AG20443 (cell line): ENCODE measurements around the gene PSORS1C1.

Experiments used
- DNase-seq: peaks from one replicate; pipeline ENCODE4 v3.0.0; 2012; ENCODE audit warnings: low spot score, mixed read lengths

Gene PSORS1C1

DNA sequence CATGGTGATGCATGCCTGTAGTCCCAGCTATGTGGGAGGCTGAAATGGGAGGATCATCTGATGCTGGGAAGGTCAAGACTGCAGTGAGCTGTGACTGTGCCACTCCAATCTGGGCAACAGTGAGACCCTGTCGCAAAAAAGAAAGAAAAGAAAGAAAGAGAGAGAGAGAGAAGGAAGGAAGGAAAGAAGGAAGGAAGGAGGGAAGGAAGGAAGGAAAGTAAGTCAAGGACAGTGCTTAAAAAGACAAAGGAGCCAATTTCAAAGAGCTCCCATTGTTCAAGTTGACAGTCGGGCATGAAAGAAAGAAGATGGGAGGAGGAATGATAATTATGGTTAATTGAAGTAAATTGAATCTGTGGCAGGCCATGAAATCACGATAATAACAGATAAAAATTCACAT lies 18.4 kb upstream of the PSORS1C1 start:
- DNase-seq: no peak

DNA sequence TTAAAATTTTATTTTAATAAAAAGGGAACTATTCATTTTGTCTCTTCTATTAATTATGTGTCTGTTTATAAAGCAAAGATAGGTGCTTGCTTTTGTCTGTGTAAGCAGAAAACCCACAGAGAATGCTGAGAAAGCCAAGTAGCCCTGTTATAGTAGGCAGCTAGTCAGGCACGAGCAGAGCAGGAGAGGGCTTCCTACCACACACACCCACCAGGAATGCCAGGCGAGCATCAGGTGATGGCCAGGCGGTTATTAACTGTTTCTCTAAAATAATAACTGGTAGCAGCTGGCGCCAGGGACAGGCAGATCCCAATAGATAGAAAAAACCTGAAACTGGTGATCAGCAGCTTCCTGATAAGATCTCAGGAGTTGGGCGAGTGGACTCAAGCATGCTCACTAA lies 17.9 kb upstream of the PSORS1C1 start:
- DNase-seq: no peak

DNA sequence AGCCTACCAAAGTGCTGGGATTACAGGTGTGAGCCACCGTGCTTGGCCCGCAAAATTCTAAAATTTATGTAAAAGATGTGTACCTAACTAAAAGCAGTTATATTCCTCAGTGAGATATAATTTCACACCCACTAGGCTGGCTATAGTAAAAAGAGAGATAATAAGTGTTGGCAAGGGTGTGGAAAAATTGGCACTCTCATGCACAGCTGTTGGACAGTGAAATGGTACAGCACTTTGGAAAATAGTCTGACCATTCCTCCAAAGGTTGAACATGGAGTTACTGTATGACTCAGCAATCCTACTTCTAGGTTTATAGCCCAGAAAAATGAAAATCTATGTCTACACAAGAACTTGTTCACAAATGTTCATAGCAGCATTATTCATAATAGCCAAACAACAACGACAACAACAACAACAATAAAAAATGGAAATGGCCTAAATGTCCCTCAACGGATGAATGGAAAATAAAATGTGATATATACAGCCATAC lies 16.1 kb upstream of the PSORS1C1 start:
- no peak for DNase-seq

DNA sequence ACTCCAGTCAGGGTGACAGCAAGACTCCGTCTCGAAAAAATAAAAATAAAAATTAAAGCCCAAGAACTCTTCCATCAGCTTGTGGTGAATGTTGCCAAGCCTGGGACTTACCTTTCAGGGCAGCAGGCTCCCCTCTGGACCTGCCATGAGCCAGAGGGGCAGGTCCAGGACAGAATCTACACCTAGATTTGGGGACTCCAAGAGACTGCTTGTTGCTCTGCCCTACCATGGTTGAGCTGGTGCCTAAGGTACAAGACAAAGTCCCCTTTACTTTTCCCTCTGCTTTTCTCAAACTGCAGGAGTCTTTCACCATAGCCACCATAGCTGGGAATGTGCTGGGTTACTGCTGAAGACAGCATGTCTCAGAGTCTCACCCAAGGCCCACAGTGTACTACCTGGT lies 11.5 kb upstream of the PSORS1C1 start:
- DNase-seq: no peak

DNA sequence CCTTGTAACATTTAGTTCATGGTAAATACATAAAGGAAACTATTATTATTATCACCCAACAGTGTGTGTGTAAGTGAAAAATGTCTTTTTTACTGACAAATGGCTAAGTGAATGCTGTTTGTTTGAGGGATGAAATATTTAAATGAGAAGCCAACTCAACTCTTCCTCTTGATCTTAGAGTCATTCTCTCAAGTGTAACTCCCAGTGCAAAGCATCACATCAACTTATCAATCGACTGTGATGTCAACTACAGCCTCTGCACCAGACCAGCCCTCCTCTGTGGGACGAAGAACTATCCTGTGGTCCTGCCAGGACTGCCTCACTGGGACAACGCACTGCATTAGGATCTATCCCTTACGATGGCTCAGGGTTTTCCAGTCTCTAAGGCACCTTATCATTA lies 7.5 kb upstream of the PSORS1C1 start:
- DNase-seq: no peak

DNA sequence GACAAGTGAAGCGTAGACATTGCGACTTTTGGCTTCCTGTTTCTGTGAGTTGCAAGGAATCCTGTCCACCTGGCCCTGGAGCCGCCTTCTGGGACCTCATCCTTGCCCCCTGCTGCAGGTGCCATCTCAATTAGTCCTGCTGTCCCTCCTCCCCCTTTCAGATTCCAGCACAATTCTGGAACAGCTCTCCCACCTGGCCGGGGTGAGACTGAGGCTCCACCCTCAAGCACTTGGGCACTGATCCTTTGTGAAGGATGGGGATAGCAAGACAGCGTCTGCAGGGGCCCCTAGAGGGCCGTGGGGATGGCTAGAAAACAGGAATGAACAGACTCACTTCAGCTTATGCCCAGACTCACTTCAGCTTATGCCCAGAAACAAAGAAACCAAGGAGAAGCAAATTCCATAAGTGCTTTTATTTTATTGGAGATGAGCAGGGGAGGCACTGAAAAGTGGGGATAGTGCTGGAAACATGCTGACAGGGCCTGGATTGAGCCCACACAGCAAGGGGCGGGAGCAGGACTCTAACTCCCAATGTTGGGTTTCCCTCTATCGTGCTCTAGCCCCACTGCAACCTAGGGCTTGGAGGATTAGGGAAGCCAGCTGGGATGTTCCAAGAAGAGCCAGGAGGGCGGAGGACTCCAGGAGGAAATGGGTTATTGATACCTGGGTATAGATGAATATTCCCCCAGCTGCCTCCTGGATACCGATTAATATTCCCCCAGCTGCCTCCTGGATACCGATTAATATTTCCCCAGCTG lies 3.6 kb upstream of the PSORS1C1 start:
- no peak for DNase-seq

DNA sequence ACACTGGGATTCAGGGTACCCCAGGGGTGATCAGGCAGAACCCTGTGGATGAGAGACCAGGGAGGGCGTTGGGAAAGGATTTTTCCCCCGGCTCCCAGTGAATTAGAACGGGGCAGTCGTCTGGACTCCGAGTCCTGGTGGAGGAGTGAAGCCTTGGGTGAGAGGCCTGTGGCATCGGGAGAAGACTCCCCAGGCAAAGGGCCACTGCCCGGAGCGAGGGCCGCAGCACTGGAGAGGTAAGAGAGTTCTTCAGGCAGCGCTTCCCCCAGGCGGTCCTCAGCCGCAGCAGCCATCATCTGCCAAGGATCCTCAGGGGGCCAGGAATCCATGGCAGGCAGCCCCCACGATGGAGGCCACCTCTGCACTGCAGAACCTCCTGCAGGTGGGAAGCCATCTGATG lies 2.9 kb upstream of the PSORS1C1 start:
- DNase-seq: no peak

DNA sequence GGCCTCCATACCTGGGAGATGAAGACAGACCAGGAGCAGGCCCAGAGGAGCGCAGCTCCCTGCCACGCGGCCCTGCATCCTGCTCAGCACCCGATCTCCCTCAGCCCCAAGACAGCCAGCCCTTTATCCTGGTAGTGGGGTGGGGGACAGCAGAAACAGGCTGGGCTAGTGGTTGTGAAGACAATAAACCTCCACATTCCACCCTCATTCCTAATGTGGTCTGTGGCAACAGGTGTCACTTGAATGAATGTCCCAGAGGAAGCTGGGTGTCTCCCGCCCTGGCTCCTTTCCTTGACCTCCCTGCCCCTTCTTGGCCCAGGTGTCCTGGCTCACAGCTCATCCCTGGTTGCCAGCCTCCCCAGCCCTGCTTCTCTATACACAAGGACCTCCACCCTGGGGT lies 2.1 kb upstream of the PSORS1C1 start, which contains the start of gene C6orf15:
TSS of gene C6orf15 (minus strand) at position 98 of the 400 bp plus-strand sequence. CDS start at position 78, 20 bp downstream.
- DNase-seq: no peak

DNA sequence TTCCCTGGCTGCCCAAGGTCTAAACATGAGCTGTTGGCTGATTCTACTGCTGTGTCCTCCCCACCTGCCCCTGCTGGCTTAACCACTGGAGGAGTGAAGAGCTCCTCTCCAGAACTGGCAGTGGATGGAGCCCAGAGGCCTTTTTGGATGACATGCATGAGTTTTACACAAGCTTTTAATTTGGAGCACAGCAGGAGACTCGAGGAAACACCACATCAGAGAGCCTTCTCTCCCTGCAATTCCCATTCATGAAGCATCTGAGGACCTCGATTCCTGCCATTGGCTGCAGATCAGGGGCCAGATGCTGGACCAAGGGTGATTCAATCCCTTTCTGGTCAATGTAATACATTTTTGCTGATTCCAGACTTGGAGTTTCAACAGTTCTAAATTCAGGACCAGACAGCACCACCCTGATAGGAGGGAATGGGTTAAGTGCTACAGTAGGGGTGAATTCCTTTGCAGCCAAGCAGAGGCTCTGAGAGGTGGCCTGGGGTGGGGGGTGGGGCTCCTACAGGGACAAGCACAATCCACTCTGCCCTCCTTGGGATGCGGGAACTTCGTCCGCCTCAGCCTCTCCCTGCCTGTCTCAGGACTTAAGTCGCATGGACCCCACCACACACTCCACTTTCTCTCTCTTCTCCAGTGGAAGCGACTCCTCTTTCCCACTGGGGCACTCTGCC lies 599 bp upstream of the PSORS1C1 start:
- DNase-seq: peak; percentile 73

DNA sequence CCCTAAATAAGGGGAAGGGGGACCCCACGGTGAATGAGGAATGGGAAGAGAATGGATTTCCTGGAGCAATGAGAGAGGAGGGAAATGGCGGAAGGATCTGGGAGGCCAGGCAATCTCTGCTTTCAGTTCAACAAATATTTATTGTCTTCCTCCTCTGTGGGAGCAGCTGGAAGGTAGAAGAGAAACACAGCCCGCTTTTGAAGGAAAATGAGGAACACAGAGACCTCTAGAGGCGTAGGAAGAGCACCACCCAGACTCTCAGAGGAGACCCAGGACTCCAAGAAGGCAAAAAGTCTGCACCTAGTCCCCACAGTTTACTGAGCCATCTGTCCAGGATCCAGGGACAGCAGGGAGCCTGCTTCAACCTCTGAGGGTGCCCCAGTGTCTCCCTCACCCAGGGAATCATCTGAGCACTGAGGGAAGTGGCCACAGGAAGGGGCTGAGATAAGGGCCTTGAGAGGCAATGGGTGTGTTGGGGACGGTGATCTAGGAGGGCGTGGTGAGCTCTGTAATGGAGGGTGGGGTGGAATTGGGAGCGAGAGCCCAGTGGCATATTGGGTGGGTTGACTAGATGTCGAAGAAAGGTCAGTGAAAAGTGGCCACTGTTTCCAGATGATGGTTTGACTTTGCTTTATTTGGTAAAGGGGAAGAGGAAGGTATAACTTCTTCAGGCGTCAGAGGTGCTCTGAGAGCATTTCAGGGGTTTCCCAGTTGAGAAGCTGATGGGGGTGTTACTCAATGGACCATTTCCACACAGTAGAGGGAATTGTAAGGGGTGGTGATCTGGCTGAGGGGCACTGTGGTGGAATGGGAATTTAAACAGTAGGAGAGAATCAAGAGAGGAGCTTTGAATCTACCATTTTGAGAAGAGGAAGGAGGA lies 610 bp downstream of the PSORS1C1 start:
- DNase-seq: peak; percentile 49

DNA sequence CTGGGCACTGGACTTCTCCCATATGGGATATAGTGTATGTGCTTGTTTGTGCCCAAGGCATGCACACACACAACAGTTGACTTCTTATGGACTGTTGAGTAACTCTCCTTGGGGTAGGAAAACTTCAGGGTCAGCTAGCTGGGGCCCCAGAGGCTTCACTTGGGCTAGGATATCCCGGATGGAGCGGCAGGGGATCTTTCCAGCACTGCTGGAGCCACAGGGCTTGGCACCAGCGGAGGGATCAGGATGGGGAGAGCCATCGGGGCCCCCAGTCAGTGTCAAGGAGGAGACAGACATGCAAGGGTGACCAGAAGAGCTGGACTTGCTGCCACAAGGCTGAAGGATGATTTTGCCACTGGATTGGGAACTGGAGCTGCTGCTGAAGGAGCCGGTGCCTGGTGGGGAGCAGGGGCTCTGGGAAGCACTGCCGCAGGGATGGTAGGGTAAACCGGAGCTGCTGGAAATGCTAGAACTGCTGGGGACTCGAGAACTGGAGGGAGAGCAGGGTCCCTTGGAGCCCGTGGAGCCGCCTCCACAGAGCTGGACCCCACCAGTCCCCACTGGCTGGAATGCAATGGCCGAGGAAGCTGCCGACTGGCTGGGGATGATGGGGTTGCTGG lies 1.5 kb downstream of the PSORS1C1 start:
- DNase-seq: no peak

DNA sequence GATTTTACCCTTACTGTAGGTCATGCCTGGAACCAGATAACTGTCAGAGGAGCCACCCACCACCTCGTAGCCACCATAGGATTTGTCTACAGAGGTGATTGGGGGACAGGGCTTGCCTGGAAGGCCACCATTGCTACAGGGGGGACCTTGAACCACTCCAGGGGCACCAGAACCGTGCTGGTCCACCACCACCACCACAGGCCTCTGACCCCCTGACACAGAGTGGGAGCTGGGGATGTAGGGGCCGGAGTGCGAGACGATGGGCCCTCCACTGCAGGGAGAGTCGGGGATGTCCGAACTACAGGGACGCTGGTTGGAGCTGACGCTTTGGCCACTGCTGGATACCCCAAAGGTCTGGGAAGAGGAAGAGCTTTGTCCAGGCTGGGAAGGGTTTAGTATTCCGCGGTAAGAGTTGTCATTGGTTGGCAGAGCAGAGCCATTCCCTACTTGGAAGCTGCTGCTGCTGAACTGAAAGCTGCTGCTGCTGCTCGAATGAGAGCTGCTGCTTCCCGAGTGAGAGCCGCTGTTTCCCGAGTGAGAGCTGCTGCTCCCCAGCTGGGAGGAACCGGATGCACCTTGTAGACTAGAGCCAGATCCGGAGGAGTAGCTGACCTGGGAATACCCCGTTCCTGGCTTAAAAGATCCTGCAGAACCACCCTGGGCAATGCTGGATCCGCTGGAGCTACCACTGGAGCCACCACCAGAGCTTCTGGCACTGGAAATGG lies 2.2 kb downstream of the PSORS1C1 start:
- DNase-seq: peak; percentile 64

DNA sequence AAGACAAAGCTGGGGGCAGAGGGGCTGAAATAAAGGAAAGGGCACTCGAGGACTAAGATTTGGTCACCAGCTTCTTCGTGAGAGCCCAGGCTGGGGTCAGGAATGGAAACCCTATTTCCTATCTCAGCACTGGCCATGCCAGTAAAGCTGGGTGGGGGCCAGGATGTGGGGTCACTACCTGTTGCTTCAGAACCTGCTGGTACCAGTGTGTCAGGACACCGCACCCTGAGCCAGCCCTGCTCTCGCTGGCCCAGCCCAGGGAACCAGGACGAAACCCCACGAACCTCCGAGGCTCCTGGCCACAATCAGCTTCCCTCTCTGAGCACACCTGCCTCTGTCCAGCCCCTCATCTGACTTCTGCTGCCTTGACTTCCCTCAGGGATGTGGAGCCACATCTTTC lies 3.6 kb downstream of the PSORS1C1 start:
- DNase-seq: no peak

DNA sequence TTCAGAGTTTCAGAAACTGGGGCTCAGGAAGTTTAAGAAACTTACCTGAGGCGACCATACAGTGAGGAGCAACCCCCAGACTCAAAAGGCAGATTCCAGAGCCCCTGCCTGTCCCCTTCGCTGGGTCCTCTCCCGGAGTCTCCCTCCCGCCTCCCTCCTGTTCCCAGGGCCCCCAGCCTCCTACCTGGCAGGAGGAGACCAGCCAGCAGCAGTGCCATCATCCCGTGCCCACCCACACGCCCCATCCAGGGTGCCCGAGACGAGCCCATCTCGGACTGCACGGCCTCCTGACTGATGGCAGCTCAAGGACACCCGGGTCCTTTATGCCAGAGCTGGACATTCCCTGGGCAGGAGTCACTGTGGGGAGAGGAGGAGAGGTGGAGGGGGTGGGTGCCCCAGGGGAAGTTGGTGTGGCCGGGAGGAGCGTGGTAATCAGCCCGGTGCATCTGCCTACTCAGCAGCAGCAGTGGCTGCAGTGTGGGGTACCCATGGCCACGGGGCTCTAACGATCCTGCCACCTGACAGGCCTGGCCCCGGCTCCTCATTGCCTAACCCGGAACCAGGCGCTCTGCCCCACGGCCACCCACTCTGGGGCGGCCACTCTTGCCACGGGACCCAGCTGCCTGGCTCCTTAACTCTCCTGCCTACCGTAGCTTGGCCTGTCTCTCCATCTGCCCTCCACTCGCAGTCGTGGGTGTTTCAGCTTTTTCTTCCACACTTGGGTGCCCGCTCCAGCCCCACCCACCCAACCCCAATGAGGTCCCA lies 5.7 kb downstream of the PSORS1C1 start, which contains the start of gene CDSN:
TSS of gene CDSN (minus strand) at position 296 of the 765 bp plus-strand sequence. CDS start at position 269, 27 bp downstream.
- DNase-seq: no peak

DNA sequence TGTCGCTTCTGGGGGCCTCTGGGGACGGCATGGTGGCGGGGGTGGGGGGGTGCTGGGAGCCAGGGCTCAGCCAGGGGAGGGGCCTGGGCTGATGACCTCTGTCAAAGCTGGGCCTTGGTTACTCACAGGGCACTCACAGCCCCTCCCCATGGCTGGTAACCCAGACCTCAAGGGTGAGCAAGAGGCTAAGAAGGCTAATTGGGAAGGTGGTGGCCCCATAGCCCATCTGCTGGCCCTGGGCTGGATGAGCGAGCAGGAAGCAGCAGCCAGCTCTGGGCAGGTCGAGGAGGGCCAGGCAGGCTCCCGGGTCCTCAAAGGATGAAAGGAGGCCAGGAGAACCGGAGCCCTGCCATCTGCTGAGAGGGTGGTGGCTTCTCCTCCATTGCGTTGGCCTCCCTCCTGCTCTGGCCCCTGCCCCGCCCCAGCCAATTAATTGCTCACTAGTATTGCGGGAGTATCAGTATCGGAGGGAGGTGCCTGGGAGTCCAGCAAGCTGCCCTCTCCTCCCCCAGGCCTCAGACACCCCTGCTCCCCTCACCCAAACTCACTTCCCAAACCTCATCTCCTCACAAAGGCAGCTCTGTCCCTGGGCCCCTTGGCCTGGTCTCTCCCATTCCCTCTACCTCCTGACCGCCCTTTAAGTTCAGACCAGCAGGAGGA lies 6.7 kb downstream of the PSORS1C1 start:
- no peak for DNase-seq

DNA sequence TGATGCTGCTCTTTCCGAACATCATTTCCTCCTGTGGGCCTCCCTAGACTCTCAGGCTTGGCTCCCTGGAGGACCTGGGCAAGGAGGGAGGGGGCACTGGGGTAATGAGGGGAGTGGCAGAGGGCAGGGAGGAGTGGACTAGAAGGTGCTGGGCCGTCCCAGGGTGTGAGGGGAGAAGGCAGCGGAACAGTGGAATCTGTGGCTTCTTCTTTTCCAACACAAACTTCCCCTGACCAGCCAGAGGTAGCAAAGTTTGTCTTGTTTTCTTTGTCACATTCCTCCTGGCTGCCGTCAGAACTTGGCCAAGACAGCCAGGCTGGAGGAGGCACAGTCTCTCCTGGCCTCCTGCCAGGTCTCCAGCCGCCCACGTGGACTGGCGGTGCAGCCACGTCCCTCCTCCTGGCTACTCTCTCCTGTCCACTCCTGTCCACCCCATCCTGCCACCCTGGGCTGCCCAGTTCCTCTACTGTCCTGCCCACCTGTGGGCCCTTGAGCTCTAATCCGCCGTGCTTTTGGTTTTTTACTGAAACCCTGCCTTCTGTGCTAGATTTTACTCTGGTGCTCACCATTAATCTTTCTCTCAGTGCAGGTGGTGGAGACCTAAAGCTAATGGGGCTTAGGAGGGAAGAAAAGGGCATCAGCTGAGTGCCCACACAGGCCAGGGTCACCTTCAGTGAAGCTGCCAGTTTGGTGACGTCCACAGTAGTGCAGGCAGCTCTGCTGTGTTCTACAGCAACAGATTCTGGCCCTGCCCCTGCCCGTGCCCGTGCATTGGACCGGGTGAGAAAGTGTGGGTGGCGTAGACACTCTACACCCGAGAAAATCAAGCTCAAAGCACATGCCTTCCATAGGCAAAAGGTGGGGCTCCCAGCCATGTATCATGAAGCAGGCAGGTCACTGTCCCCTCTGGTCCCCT lies 8.4 kb downstream of the PSORS1C1 start:
- DNase-seq: peak; percentile 86

DNA sequence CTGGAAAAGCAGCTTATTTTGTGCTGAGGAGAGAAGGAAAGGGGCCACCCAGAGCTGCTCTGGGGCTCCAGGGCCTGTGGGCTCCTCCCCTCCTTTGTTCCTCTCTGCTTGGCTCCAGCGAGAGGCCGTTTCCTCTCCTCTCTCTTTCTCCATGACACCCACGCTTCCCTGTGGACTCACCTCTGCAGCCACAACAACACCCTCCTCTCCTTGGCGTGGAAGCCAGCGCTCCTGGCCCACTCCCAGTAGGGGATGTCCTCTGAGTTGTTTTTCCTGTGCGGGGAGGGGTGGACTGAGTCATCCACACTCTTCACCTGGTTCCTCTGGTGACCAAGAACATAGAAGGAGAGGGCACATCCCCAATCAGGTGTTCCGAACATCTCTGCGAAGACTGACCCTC lies 10.6 kb downstream of the PSORS1C1 start:
- DNase-seq: no peak

DNA sequence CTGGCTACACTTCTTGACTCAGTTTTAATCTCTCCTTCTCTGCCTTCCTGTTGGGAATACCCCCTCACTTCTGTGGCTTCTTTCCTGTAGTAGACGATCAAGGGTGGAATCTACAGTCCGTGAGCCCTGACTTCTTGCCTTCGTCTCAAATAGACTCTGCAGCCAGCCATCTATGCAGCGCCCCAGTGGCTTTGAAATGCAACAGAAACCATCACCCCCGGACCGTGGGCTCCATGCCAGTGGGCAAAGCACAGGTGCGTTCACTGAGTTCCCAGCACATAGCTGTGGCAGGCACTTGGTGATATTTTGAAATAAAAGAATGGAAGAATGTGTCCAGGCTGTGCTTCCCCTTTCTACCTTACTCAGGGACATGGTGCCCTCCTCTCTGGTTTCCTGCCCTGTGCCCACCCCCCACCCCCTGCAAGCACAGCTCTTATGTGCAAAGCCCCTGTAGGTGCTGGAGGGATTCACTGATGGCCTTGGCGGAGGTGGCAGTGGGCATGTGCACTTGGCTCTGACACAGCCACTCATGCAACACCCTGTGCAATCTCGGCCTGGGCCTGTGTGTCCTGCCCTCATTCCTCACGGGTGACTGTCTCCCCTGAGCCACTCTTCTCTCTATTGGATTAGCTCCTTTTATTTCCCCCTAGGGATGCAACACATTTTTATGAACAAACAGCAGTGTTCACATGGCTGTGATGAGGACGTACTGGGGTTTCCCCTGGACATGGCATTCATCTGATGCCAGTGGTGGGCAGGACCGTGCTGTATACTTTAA lies 11.2 kb downstream of the PSORS1C1 start:
- peak; percentile 79 for DNase-seq
